Transverse colon (tissue), 4 donors: ENCODE measurements around the gene DNPEP. TPM values are rescaled to one million over a fixed set of nuclear protein-coding genes. Genes with fewer than 3 reads are reported as not detected.

Source experiments
- DNase-seq: peaks from one replicate; pipeline ENCODE4 v3.0.0-alpha.2; 2019
- H3K27ac ChIP-seq, 4 donors: fragments of 200-600 bp; sonication (generic); 2 replicates each; pipeline ENCODE4 v1.5.1; 2016 to 2018; ENCODE audit warnings: inconsistent platforms in 4 of 4
- H3K27me3 ChIP-seq: fragments of 200-600 bp; sonication (generic); 2 replicates; pipeline ENCODE4 v1.5.1; 2017; ENCODE audit warnings: inconsistent platforms
- H3K36me3 ChIP-seq, 4 donors: fragments of 200-600 bp; sonication (generic); 2 replicates each; pipeline ENCODE4 v1.5.1; 2017 to 2019; ENCODE audit warnings: inconsistent platforms in 4 of 4
- H3K4me1 ChIP-seq, 4 donors: fragments of 200-600 bp; sonication (generic); 2 replicates each; pipeline ENCODE4 v1.5.1; 2017 to 2020; ENCODE audit warnings: inconsistent platforms in 4 of 4
- H3K4me3 ChIP-seq, 4 donors: fragments of 200-600 bp; sonication (generic); 1 replicate in 1 of 4; 2 replicates in 3 of 4; pipeline versions ENCODE4 v1.5.1 to v1.6.1; 2017 to 2019; ENCODE audit warnings: inconsistent platforms in 4 of 4
- H3K9me3 ChIP-seq, 2 donors: fragments of 200-600 bp; sonication (generic); 2 replicates each; pipeline ENCODE4 v1.5.1; 2017 to 2019; ENCODE audit warnings: inconsistent platforms in 2 of 2
- EP300 ChIP-seq: sonication (generic); formaldehyde crosslinking; IDR thresholded peaks from one replicate; pipeline ENCODE4 v1.6.1; 2017; ENCODE audit warnings: antibody characterized with exemption, low read depth
- POLR2A ChIP-seq: fragments of 450-650 bp; IDR thresholded peaks from one replicate; pipeline ENCODE4 v1.6.1; 2016; ENCODE audit warnings: antibody characterized with exemption, mild to moderate bottlenecking, moderate library complexity
- POLR2AphosphoS5 ChIP-seq, 3 donors: sonication (generic); formaldehyde crosslinking; IDR thresholded peaks; one replicate each; pipeline ENCODE4 v1.6.1; 2016; ENCODE audit warnings: antibody characterized with exemption in 3 of 3
- WGBS, 2 donors: methylation state at CpG; one replicate each; pipeline ENCODE4 v1.1.5; 2018; ENCODE audit warnings: low coverage in 1 of 2; 5-methylcytosine and 5-hydroxymethylcytosine counted together
- in situ Hi-C, 4 donors: fragments of 200-750 bp; cut with MboI; loops; one replicate each; pipeline versions ENCODE4 v1.15.0 to v1.15.1; 2017; ENCODE audit warnings: low sequenced_read_pairs in 3 of 4, low pct_ligation_motif_present in 1 of 4, low pct_unique_long_range_greater_than_20kb in 1 of 4
- intact Hi-C: fragments of 100-400 bp; cut with DNase I; formaldehyde crosslinking; loops from one replicate; pipeline ENCODE4 v1.15.1; 2023; ENCODE audit warnings: low total_unique reads
- total RNA-seq, 4 donors: library from RNA; depleted of rRNA; stranded (reverse); fragments of >200 nt; gene quantifications; one replicate each; pipeline ENCODE4 v1.1.0, GENCODE V29; 2016
- TF ChIP-seq, protein P1 (sequence below), 5 experiments: fragments of 200-600 bp in 3 of 5; fragments of 450-650 bp in 2 of 5; sonication (generic) in 3 of 5; IDR thresholded peaks; 1 replicate in 2 of 5; 2 replicates in 3 of 5; pipeline ENCODE4 v1.5.1; 2016 to 2017; ENCODE audit warnings: antibody characterized with exemption in 5 of 5, inconsistent platforms in 3 of 5, mild to moderate bottlenecking in 2 of 5, moderate library complexity in 1 of 5

DNPEP gene
- total RNA-seq, 4 donors from 2014 or later = 61.3 to 142 (median 104) TPM

DNA sequence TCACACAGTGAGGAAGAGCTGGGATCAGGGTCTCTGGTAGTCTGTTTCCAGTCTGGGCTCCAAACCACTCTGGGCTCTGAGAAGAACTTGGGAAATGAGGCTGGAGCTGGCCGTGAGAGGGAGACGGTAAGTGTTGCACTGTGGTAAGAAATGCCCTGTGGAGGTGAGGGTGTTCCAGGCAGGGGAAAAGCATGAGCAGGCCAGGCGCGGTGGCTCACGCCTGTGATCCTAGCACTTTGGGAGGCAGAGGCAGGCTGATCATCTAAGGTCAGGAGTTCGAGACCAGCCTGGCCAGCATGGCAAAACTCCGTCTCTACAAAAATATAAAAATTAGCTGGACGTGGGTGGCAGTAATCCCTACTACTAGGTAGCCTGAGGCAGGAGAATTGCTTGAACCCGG, 16.1 kb upstream of the DNPEP start:
- TF ChIP-seq POLR2AphosphoS5 (IDR thresholded peaks at IDR 0.05) (no peak), EP300 (no peak), POLR2A (no peak)
- TF ChIP-seq, protein P1, sequence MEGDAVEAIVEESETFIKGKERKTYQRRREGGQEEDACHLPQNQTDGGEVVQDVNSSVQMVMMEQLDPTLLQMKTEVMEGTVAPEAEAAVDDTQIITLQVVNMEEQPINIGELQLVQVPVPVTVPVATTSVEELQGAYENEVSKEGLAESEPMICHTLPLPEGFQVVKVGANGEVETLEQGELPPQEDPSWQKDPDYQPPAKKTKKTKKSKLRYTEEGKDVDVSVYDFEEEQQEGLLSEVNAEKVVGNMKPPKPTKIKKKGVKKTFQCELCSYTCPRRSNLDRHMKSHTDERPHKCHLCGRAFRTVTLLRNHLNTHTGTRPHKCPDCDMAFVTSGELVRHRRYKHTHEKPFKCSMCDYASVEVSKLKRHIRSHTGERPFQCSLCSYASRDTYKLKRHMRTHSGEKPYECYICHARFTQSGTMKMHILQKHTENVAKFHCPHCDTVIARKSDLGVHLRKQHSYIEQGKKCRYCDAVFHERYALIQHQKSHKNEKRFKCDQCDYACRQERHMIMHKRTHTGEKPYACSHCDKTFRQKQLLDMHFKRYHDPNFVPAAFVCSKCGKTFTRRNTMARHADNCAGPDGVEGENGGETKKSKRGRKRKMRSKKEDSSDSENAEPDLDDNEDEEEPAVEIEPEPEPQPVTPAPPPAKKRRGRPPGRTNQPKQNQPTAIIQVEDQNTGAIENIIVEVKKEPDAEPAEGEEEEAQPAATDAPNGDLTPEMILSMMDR (IDR thresholded peaks at IDR 0.05) = no peak
- 84 to 88% methylated on average over 5 to 9 of the region's 9 CpGs for WGBS, 2 donors
- H3K27me3 ChIP-seq = no peaks in the 10 kb centered on the region
- peaks cover 9 to 37% (median 21%) of the 10 kb centered on the region in 4 donors for H3K4me1 ChIP-seq
- in situ Hi-C loops (loop anchor here in 3 of 4 donors (10.0 kb wide), 1 partner anchor 121 kb away; no protein-coding TSS in a partner anchor), intact Hi-C loops (loop anchor here (2.0 kb wide), 1 partner anchor 17 kb away; no protein-coding TSS in a partner anchor)
- H3K4me3 ChIP-seq = no peak overlapping the region
- H3K9me3 ChIP-seq = no peaks in the 10 kb centered on the region
- H3K36me3 ChIP-seq = no peaks in the 10 kb centered on the region
- DNase-seq = no peak
- H3K27ac ChIP-seq = peak overlapping the region; percentile 79 to 91 (median 86)

DNA sequence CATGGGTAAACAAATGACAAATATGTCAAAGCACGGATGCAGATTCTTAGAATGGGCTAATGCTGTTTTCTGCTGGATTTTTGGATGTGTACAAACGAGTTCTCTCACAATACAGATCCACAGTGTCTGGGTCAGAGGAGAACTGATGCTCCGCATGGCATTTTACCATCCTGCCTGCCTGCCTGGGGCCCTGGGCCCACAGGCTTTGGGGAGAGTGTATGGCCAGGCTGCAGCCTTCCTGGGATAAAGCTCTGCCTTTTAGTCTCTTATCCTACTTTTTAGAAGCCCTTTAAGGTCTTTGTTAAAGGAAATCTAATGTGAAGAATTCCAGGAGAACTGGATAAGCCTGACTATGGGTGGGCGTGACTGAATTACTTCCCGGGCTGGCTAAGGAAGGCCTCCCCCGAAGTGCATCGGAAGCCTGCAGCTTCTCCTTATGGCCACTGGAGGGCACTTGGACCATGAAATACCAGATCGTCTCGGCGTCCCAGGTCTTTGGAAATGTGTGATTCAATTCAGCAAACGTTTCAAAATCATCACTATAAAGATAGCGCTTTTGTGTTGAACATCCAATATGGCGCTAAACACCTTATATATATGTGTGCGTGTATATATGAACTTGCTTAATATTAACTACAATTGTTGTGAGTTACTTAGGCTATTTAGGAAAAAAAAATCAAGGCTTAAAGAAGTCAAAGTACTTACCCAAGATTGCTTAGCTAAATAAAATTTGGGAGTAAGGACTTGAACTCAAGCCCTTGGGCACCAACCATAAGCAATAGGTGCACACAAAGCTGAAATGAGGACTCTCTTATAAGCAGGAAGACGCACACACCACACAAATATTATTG, 15.2 kb upstream of the DNPEP start:
- intact Hi-C loops = no loop called here
- peak overlapping the region; percentile 79 to 91 (median 86) for H3K27ac ChIP-seq
- in situ Hi-C loops = loop anchor here in 3 of 4 donors (10.0 kb wide), 1 partner anchor 122 kb away; no protein-coding TSS in a partner anchor

DNA sequence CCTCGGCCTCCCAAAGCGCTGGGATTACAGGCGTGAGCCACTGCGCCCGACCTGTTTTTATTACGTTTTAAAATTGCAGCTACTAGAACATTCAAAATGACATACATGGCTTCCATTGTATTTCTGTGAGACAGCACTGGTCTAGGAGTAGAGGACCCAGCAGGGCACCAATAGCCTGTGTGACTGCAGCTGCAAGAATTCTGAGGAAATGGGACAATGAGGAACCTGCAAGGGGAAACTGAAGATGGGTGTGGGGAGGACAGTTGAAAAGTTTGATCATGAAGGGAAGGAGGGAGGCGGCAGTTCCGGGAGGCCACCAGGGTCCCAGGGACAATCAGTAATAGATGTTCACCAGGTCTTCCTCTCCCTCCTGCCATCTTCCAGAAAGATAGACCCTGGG, 13.9 kb upstream of the DNPEP start:
- DNase-seq = no peak
- H3K27me3 ChIP-seq = no peaks in the 10 kb centered on the region
- 83 to 87% methylated on average over 8 of the region's 8 CpGs for WGBS, 2 donors
- no peak overlapping the region for H3K27ac ChIP-seq
- peaks cover 17 to 50% (median 28%) of the 10 kb centered on the region in 4 donors for H3K4me1 ChIP-seq
- no peaks in the 10 kb centered on the region for H3K36me3 ChIP-seq
- intact Hi-C loops = loop anchor here (2.0 kb wide), 1 partner anchor 129 kb away; no protein-coding TSS in a partner anchor
- TF ChIP-seq POLR2A = no peak
- TF ChIP-seq, protein P1 (IDR thresholded peaks at IDR 0.05) = no peak
- no peak for TF ChIP-seq EP300
- TF ChIP-seq POLR2AphosphoS5 (IDR thresholded peaks at IDR 0.05) = no peak
- in situ Hi-C loops = loop anchor here in 3 of 4 donors (10.0 kb wide), 1 partner anchor 123 kb away; no protein-coding TSS in a partner anchor
- H3K9me3 ChIP-seq = no peaks in the 10 kb centered on the region
- no peak overlapping the region for H3K4me3 ChIP-seq

More for the DNA sequence above, 15.2 kb upstream of the DNPEP start:
- DNase-seq = peak; percentile 59
- peaks cover 17 to 45% (median 28%) of the 10 kb centered on the region in 4 donors for H3K4me1 ChIP-seq
- H3K4me3 ChIP-seq = no peak overlapping the region
- H3K27me3 ChIP-seq = no peaks in the 10 kb centered on the region
- H3K9me3 ChIP-seq = no peaks in the 10 kb centered on the region
- 17 to 44% methylated on average over 7 to 15 of the region's 15 CpGs for WGBS, 2 donors
- no peak for TF ChIP-seq POLR2AphosphoS5 (IDR thresholded peaks at IDR 0.05)
- TF ChIP-seq, protein P1 (IDR thresholded peaks at IDR 0.05) = peak; percentile 87 to 93 (median 89)
- no peaks in the 10 kb centered on the region for H3K36me3 ChIP-seq

DNA sequence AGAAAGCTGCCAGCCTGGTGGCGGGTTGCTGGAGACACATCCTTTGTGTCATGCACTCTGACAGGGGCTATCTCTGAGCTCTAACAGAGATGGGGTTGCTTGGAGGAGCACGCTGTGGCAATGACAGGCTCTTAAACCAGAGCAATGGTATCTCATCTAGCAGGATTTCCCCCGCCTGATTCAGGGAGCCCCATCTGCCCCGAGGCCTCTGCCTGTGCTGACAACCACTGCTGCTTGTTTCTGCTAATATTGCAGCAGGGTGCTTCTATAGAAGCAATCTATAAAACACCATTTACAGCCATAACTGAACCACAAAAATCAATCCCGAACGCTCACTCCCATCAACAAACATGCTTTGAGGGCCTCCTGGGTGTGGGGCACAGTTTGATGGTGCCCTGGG, 12.8 kb upstream of the DNPEP start:
- no peaks in the 10 kb centered on the region for H3K9me3 ChIP-seq
- in situ Hi-C loops = loop anchor here in 3 of 4 donors (10.0 kb wide), 1 partner anchor 124 kb away; no protein-coding TSS in a partner anchor
- 33 to 50% methylated on average over 2 to 6 of the region's 6 CpGs for WGBS, 2 donors
- peak overlapping the region in 2 of 4 donors; percentile 65 to 79 for H3K27ac ChIP-seq
- no peak for DNase-seq
- no peak overlapping the region for H3K4me3 ChIP-seq
- peaks cover 12 to 50% (median 24%) of the 10 kb centered on the region in 4 donors for H3K4me1 ChIP-seq
- no peaks in the 10 kb centered on the region for H3K27me3 ChIP-seq
- H3K36me3 ChIP-seq = no peaks in the 10 kb centered on the region
- no peak for TF ChIP-seq POLR2A
- TF ChIP-seq EP300 = no peak
- TF ChIP-seq, protein P1 (IDR thresholded peaks at IDR 0.05) = no peak
- no peak for TF ChIP-seq POLR2AphosphoS5 (IDR thresholded peaks at IDR 0.05)
- intact Hi-C loops = loop anchor here (2.0 kb wide), 1 partner anchor 130 kb away; no protein-coding TSS in a partner anchor
